Esophagus squamous epithelium (tissue), 5 donors: Measurements from ENCODE around the gene CASP12. TPM values are rescaled to one million over a fixed set of nuclear protein-coding genes. Genes with fewer than 3 reads are reported as not detected.
A peak's percentile ranks its signal among the peaks of the same experiment; 100 is the strongest.

Experiments
- DNase-seq: peaks from one replicate; lab custom pipeline; 2025; lab: John Stamatoyannopoulos, UW
- H3K27ac ChIP-seq, 4 donors: fragments of 200-600 bp; sonication (generic); one replicate each; pipeline ENCODE4 v1.5.1; 2016 to 2019; ENCODE audit warnings: mild to moderate bottlenecking in 1 of 4
- H3K27me3 ChIP-seq, 4 donors: fragments of 200-600 bp; sonication (generic); 1 replicate in 3 of 4; 2 replicates in 1 of 4; pipeline versions ENCODE4 v1.5.1 to v1.6.0; 2017 to 2021; ENCODE audit warnings: antibody characterized with exemption in 1 of 4
- H3K36me3 ChIP-seq, 3 donors: fragments of 200-600 bp; sonication (generic); one replicate each; pipeline ENCODE4 v1.5.1; 2016 to 2019
- H3K4me1 ChIP-seq, 3 donors: fragments of 200-600 bp; sonication (generic); one replicate each; pipeline ENCODE4 v1.5.1; 2017 to 2019
- H3K4me3 ChIP-seq, 4 donors: fragments of 200-600 bp; sonication (generic); 1 replicate in 3 of 4; 2 replicates in 1 of 4; pipeline ENCODE4 v1.5.1; 2016 to 2019; ENCODE audit warnings: mild to moderate bottlenecking in 2 of 4, moderate library complexity in 1 of 4
- H3K9me3 ChIP-seq, 3 donors: fragments of 200-600 bp; sonication (generic); one replicate each; pipeline ENCODE4 v1.5.1; 2016 to 2019
- CTCF ChIP-seq, 6 experiments: fragments of 450-650 bp in 4 of 6; fragments of 200-600 bp in 2 of 6; sonication (generic) in 2 of 6; IDR thresholded peaks; one replicate each; pipeline ENCODE4 v1.5.1; 2016 to 2019; ENCODE audit warnings: antibody characterized with exemption in 6 of 6, mild to moderate bottlenecking in 4 of 6, moderate library complexity in 4 of 6
- POLR2A ChIP-seq, 4 donors: fragments of 450-650 bp; IDR thresholded peaks; one replicate each; pipeline ENCODE4 v1.6.1; 2017; ENCODE audit warnings: antibody characterized with exemption in 4 of 4, mild to moderate bottlenecking in 4 of 4, moderate library complexity in 3 of 4
- WGBS, 2 donors: methylation state at CpG; one replicate each; pipeline ENCODE4 v1.1.5; 2018; 5-methylcytosine and 5-hydroxymethylcytosine counted together
- intact Hi-C: fragments of 100-400 bp; cut with DNase I; formaldehyde crosslinking; loops from one replicate; pipeline ENCODE4 v1.15.0; 2022
- total RNA-seq, 4 donors: library from RNA; depleted of rRNA; stranded (reverse); fragments of >200 nt; gene quantifications; one replicate each; pipeline ENCODE4 v1.1.0, GENCODE V29; 2016
- donor health status: DM: yes; HTN: yes; CAD: no.

Gene CASP12
- total RNA-seq, 4 donors from 2014 or later, result 0.57 to 2.5 TPM; not detected in 2

- H3K9me3 ChIP-seq, result peaks cover 0 to 5% (median 0%) of the 10 kb centered on the region in 3 donors
- H3K27me3 ChIP-seq, result no peaks in the 10 kb centered on the region
- H3K4me3 ChIP-seq, result no peak overlapping the region
- intact Hi-C loops, result no loop called here
- H3K4me1 ChIP-seq, result no peaks in the 10 kb centered on the region
- H3K36me3 ChIP-seq, result no peaks in the 10 kb centered on the region
- no peak for DNase-seq
- TF ChIP-seq POLR2A (IDR thresholded peaks at IDR 0.05) (no peak), CTCF (IDR thresholded peaks at IDR 0.05) (no peak)
- no peak overlapping the region for H3K27ac ChIP-seq
Measured at GRCh38 chr11:104928811-104929210, 30.6 kb upstream of the CASP12 start.

DNA sequence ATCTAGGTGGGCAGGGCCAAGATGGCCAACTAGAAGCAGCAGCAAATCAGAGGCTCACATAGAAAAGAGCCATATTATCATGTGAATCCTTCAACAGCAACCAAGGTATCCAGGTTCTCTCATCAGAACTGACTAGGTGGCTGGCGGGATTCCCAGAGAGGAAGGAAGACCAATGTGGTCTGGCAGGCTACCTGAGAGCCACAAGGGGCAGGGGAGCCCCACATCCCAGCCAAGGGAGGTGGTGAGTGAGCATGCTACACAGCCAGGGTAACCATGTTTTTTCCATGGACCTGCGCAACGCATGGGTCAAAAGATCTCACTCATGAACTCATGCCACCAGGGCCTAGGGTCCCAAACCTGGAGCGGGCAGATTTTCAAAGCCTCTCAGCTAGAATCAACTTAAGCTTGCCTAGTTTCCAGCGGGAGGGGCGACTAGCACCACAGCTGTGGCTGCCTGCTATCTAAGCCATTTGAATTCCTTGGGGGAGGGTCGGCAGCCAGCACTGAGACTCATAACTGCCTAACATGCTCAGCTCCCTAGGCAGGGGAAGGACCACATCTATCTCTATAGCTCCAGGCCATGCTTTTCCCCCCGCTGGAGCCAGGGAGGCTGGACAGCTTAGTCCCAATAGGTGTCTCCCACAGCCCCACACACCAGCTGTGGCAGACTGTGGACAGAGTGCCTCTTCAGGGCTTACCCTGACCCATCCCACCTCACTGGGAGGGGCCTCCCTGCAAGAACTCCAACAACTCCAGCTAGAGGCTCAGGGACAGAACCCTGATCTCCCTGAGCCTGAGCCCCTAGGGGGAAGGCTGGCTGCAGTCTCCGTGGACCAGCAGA is 28.7 kb upstream of the CASP12 start:
- no peaks in the 10 kb centered on the region for H3K36me3 ChIP-seq
- no peaks in the 10 kb centered on the region for H3K27me3 ChIP-seq
- H3K27ac ChIP-seq, result no peak overlapping the region
- TF ChIP-seq CTCF (IDR thresholded peaks at IDR 0.05) (no peak), POLR2A (IDR thresholded peaks at IDR 0.05) (no peak)
- no peak overlapping the region for H3K4me3 ChIP-seq
- WGBS, 2 donors, result 66 to 79% methylated on average over 3 to 5 of the region's 9 CpGs
- H3K4me1 ChIP-seq, result no peaks in the 10 kb centered on the region
- intact Hi-C loops, result no loop called here
- H3K9me3 ChIP-seq, result peaks cover 0 to 5% (median 0%) of the 10 kb centered on the region in 3 donors
- DNase-seq, result no peak

- WGBS, 2 donors, result 73 to 82% methylated on average over 3 to 4 of the region's 6 CpGs
- H3K4me3 ChIP-seq, result no peak overlapping the region
- DNase-seq, result no peak
- H3K27ac ChIP-seq, result no peak overlapping the region
- TF ChIP-seq CTCF (IDR thresholded peaks at IDR 0.05) (no peak), POLR2A (IDR thresholded peaks at IDR 0.05) (no peak)
- no peaks in the 10 kb centered on the region for H3K27me3 ChIP-seq
- intact Hi-C loops, result no loop called here
- H3K4me1 ChIP-seq, result no peaks in the 10 kb centered on the region
- H3K9me3 ChIP-seq, result peaks cover 0 to 5% (median 0%) of the 10 kb centered on the region in 3 donors
- H3K36me3 ChIP-seq, result no peaks in the 10 kb centered on the region
Measured at GRCh38 chr11:104925850-104926249, 27.6 kb upstream of the CASP12 start.

DNA sequence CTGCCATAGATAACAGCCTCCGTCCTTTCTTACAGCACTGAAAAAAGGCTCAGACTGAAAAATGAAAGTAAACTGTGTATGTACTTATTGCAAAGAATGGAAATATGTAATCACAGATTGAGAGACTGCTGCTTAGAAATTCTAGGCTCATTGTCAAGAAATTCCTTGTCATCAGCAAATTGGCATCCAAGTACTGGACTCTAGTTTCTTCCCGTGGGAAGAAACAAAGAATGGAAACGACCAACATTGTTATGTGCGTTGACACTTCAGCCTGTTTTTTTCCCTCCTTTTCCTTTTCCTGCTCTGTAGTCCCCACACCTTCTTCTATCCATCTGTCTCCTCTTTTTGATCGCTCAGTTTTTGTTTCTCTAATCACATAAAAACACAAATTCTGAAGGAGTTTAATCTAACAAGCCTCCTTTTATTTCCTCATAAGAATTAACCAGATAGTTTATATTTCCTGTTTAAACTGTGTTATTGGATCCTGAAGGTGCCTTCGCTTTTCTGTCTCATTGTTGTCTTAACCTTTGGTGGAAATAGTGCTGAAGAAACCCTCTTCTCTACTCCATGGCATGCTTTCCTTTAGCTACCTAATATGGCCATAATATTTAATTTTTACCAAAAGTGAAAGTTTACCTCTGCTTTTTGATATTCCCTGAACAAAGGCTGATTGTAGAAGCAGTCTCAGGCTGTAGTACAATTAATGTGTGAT is 20.0 kb upstream of the CASP12 start:
- no peaks in the 10 kb centered on the region for H3K27me3 ChIP-seq
- peak overlapping the region; percentile 10 to 67 (median 40) for H3K4me3 ChIP-seq
- 10 to 17% methylated on average over 6 of the region's 6 CpGs for WGBS, 2 donors

More for the DNA sequence above, 20.0 kb upstream of the CASP12 start:
- H3K9me3 ChIP-seq, result no peaks in the 10 kb centered on the region
- H3K36me3 ChIP-seq, result no peaks in the 10 kb centered on the region
- H3K27ac ChIP-seq, result peak overlapping the region; percentile 22 to 84 (median 71)
- no peak for DNase-seq
- peaks cover 0 to 28% (median 11%) of the 10 kb centered on the region in 3 donors for H3K4me1 ChIP-seq
- intact Hi-C loops, result no loop called here
- TF ChIP-seq CTCF (IDR thresholded peaks at IDR 0.05), result no peak
- TF ChIP-seq POLR2A (IDR thresholded peaks at IDR 0.05), result no peak
